H9 (cell line): ENCODE data around the gene CNNM2. TPM values are rescaled to one million over a fixed set of nuclear protein-coding genes. Genes with fewer than 3 reads are reported as not detected.

ENCODE experiments used
- DNase-seq: peaks from one replicate; pipeline ENCODE4 v3.0.0-alpha.2; 2017
- H2AFZ ChIP-seq: one replicate; pipeline ENCODE4 v1.6.1; 2013; ENCODE audit warnings: mild to moderate bottlenecking, low read length, control low read depth, moderate library complexity
- H2AK5ac ChIP-seq: 2 replicates; pipeline ENCODE4 v1.6.1; 2013; ENCODE audit warnings: low read length, control low read depth, mixed read lengths; ENCODE audit not compliant: insufficient read length
- H2BK120ac ChIP-seq: one replicate; pipeline ENCODE4 v1.6.1; 2013; ENCODE audit warnings: low read depth, mild to moderate bottlenecking, low read length, control low read depth, inconsistent platforms; ENCODE audit not compliant: poor library complexity, severe bottlenecking
- H2BK12ac ChIP-seq: 2 replicates; pipeline ENCODE4 v1.6.1; 2013; ENCODE audit warnings: low read length, control low read depth, mixed read lengths, low read depth; ENCODE audit not compliant: insufficient read length
- H2BK15ac ChIP-seq: 2 replicates; pipeline ENCODE4 v1.6.1; 2013; ENCODE audit warnings: low read depth, low read length, control low read depth
- H2BK20ac ChIP-seq: one replicate; pipeline ENCODE4 v1.6.1; 2013; ENCODE audit warnings: low read depth, mild to moderate bottlenecking, low read length, control low read depth, inconsistent platforms; ENCODE audit not compliant: poor library complexity, severe bottlenecking
- H2BK5ac ChIP-seq: 2 replicates; pipeline ENCODE4 v1.6.1; 2013; ENCODE audit warnings: low read length, control low read depth, mixed read lengths; ENCODE audit not compliant: insufficient read length
- H3K14ac ChIP-seq: 2 replicates; pipeline ENCODE4 v1.6.1; 2013; ENCODE audit warnings: low read length, control low read depth; ENCODE audit not compliant: insufficient read depth
- H3K18ac ChIP-seq: 2 replicates; pipeline ENCODE4 v1.6.1; 2013; ENCODE audit warnings: low read depth, mild to moderate bottlenecking, mixed read lengths, low read length, control low read depth; ENCODE audit not compliant: insufficient read length
- H3K23ac ChIP-seq: 2 replicates; pipeline ENCODE4 v1.6.1; 2013; ENCODE audit warnings: low read length, control low read depth, mixed read lengths, low read depth; ENCODE audit not compliant: insufficient read length
- H3K23me2 ChIP-seq: 2 replicates; pipeline ENCODE4 v1.6.1; 2013; ENCODE audit warnings: low read depth, mild to moderate bottlenecking, mixed read lengths, low read length, control low read depth; ENCODE audit not compliant: insufficient read length, poor library complexity, severe bottlenecking
- H3K27ac ChIP-seq: 2 replicates; pipeline ENCODE4 v1.5.1; 2013; ENCODE audit warnings: low read length, control low read depth, mixed read lengths, low read depth; ENCODE audit not compliant: insufficient read length
- H3K27me3 ChIP-seq: 2 replicates; pipeline ENCODE4 v1.6.1; 2013; ENCODE audit warnings: low read length, control low read depth, inconsistent platforms; ENCODE audit not compliant: insufficient read depth
- H3K4ac ChIP-seq: 2 replicates; pipeline ENCODE4 v1.6.1; 2013; ENCODE audit warnings: low read depth, mild to moderate bottlenecking, control low read depth, inconsistent platforms, low read length, moderate library complexity
- H3K4me1 ChIP-seq: 2 replicates; pipeline ENCODE4 v1.6.1; 2013; ENCODE audit warnings: low read length, control low read depth, inconsistent platforms; ENCODE audit not compliant: insufficient read depth
- H3K4me2 ChIP-seq: 2 replicates; pipeline ENCODE4 v1.6.1; 2013; ENCODE audit warnings: low read length, control low read depth, mixed read lengths; ENCODE audit not compliant: insufficient read length, insufficient read depth
- H3K56ac ChIP-seq: 2 replicates; pipeline ENCODE4 v1.6.1; 2013; ENCODE audit warnings: low read depth, mild to moderate bottlenecking, mixed read lengths, low read length, control low read depth; ENCODE audit not compliant: insufficient read length
- H3K79me1 ChIP-seq: 2 replicates; pipeline ENCODE4 v1.6.1; 2013; ENCODE audit warnings: low read depth, mild to moderate bottlenecking, moderate library complexity, low read length, control low read depth, inconsistent platforms; ENCODE audit not compliant: insufficient read depth, poor library complexity, severe bottlenecking
- H3K79me2 ChIP-seq: 2 replicates; pipeline ENCODE4 v1.6.1; 2013; ENCODE audit warnings: low read length, control low read depth, inconsistent platforms; ENCODE audit not compliant: insufficient read depth
- H3K9ac ChIP-seq: 2 replicates; pipeline ENCODE4 v1.6.1; 2013; ENCODE audit warnings: low read length, control low read depth, mixed read lengths; ENCODE audit not compliant: insufficient read length; ENCODE audit errors: extremely low read depth
- H3K9me3 ChIP-seq: one replicate; pipeline ENCODE4 v1.6.1; 2013; ENCODE audit warnings: low read depth, low read length, inconsistent platforms; ENCODE audit not compliant: control insufficient read depth
- H3T11ph ChIP-seq: one replicate; pipeline ENCODE4 v1.6.1; 2013; ENCODE audit warnings: mild to moderate bottlenecking, low read length, control low read depth, inconsistent platforms
- H4K20me1 ChIP-seq: one replicate; pipeline ENCODE4 v1.6.1; 2013; ENCODE audit not compliant: control insufficient read depth, insufficient read length, insufficient read depth
- H4K5ac ChIP-seq: 2 replicates; pipeline ENCODE4 v1.6.1; 2013; ENCODE audit warnings: low read depth, mild to moderate bottlenecking, mixed read lengths, low read length, control low read depth; ENCODE audit not compliant: insufficient read length
- H4K8ac ChIP-seq: replicated peaks from 2 replicates; pipeline ENCODE4 v1.6.1; 2013; ENCODE audit warnings: low read length, control low read depth, mixed read lengths, low read depth; ENCODE audit not compliant: insufficient read length
- H4K91ac ChIP-seq: 2 replicates; pipeline ENCODE4 v1.6.1; 2013; ENCODE audit warnings: low read depth, mild to moderate bottlenecking, moderate library complexity, mixed read lengths, low read length, control low read depth; ENCODE audit not compliant: insufficient read length
- H3K27ac Mint-ChIP-seq, 3 experiments: 2 replicates in 2 of 3; 3 replicates in 1 of 3; pipeline ENCODE4 v1.8.0; 2020 to 2021; ENCODE audit warnings: mixed read lengths in 3 of 3, mild to moderate bottlenecking in 1 of 3, moderate library complexity in 1 of 3
- H3K27me3 Mint-ChIP-seq: 2 replicates; pipeline ENCODE4 v1.8.0; 2021; ENCODE audit warnings: low read depth, mild to moderate bottlenecking, moderate library complexity, mixed read lengths
- H3K36me3 Mint-ChIP-seq, 3 experiments: 2 replicates in 2 of 3; 3 replicates in 1 of 3; pipeline ENCODE4 v1.8.0; 2020 to 2021; ENCODE audit warnings: low read depth in 3 of 3, mixed read lengths in 3 of 3; ENCODE audit not compliant: insufficient read depth in 1 of 3
- H3K4me1 Mint-ChIP-seq, 2 experiments: 2 replicates each; pipeline ENCODE4 v1.8.0; 2020; ENCODE audit warnings: mixed read lengths in 2 of 2
- H3K4me3 Mint-ChIP-seq, 2 experiments: 2 replicates in 1 of 2; 3 replicates in 1 of 2; pipeline ENCODE4 v1.8.0; 2020 to 2021; ENCODE audit warnings: mild to moderate bottlenecking in 2 of 2, mixed read lengths in 2 of 2, moderate library complexity in 1 of 2
- H3K9me3 Mint-ChIP-seq, 2 experiments: 2 replicates in 1 of 2; 3 replicates in 1 of 2; pipeline ENCODE4 v1.8.0; 2020; ENCODE audit warnings: mild to moderate bottlenecking in 2 of 2, mixed read lengths in 2 of 2, moderate library complexity in 1 of 2
- WGBS: extraction: QIAGEN DNeasy Blood & Tissue Kit; methylation state at CpG from one replicate; pipeline ENCODE4 v1.1.7; 2013; ENCODE audit warnings: missing lambda C conversion rate, low lambda C conversion rate, mixed read lengths; ENCODE audit not compliant: insufficient read length; ENCODE audit errors: extremely low coverage; 5-methylcytosine and 5-hydroxymethylcytosine counted together
- total RNA-seq: library from RNA; stranded (reverse); gene quantifications from 2 replicates; pipeline ENCODE4 v1.2.1, GENCODE V29; 2021
- TF ChIP-seq, protein P1 (sequence below): fragments of 200-600 bp; sonication (generic); conservative IDR thresholded peaks from 3 replicates; pipeline ENCODE4 v1.8.0; 2021; ENCODE audit warnings: antibody characterized with exemption, mild to moderate bottlenecking

CNNM2 gene
- total RNA-seq, 1 experiment from 2014 or later: 17.5 TPM

DNA sequence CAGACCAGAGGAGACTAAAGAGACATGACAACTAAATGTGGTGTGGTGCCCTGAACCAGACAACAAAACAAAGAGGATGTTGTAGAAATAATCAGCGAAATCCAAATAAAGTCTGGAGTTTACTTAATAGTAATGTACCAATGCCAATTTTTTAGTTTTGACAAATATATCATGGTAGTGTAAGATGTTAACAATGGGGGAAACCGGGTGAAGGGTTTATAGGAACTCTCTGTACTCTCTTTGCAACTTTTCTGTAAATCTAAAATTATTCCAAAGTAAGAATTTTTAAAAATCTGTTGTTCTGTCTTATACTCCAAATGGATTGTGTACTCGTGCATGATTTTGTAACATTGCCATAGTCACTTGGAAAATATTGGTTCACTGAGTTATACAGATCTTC, 129.3 kb downstream of the CNNM2 start:
- Histone ChIP-seq H3K79me1 (no peaks in the 10 kb centered on the region), H3K4me1 (peaks cover 8% of the 10 kb centered on the region), H3T11ph (no peak overlapping the region), H4K8ac (no peak overlapping the region), H3K4me2 (no peak overlapping the region), H3K9me3 (no peaks in the 10 kb centered on the region), H3K56ac (no peak overlapping the region), H2AFZ (no peak overlapping the region), H2BK12ac (no peak overlapping the region), H3K23me2 (no peaks in the 10 kb centered on the region), H2BK120ac (no peak overlapping the region), H3K79me2 (no peaks in the 10 kb centered on the region), H2BK15ac (no peak overlapping the region), H3K18ac (no peak overlapping the region), H2AK5ac (no peak overlapping the region), H3K9ac (no peak overlapping the region), H4K5ac (no peak overlapping the region), H3K27me3 (no peaks in the 10 kb centered on the region), H2BK5ac (no peak overlapping the region), H2BK20ac (no peak overlapping the region), H4K91ac (no peak overlapping the region), H4K20me1 (no peaks in the 10 kb centered on the region), H3K23ac (no peak overlapping the region), H3K4ac (no peak overlapping the region), H3K27ac (no peak overlapping the region), H3K14ac (no peak overlapping the region)
- no peaks in the 10 kb centered on the region for H3K9me3 Mint-ChIP-seq
- TF ChIP-seq, protein P1, sequence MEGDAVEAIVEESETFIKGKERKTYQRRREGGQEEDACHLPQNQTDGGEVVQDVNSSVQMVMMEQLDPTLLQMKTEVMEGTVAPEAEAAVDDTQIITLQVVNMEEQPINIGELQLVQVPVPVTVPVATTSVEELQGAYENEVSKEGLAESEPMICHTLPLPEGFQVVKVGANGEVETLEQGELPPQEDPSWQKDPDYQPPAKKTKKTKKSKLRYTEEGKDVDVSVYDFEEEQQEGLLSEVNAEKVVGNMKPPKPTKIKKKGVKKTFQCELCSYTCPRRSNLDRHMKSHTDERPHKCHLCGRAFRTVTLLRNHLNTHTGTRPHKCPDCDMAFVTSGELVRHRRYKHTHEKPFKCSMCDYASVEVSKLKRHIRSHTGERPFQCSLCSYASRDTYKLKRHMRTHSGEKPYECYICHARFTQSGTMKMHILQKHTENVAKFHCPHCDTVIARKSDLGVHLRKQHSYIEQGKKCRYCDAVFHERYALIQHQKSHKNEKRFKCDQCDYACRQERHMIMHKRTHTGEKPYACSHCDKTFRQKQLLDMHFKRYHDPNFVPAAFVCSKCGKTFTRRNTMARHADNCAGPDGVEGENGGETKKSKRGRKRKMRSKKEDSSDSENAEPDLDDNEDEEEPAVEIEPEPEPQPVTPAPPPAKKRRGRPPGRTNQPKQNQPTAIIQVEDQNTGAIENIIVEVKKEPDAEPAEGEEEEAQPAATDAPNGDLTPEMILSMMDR: no peak
- peaks cover 24 to 26% of the 10 kb centered on the region in 2 experiments for H3K4me1 Mint-ChIP-seq
- no peaks in the 10 kb centered on the region for H3K27me3 Mint-ChIP-seq
- H3K4me3 Mint-ChIP-seq: no peak overlapping the region
- H3K27ac Mint-ChIP-seq: no peak overlapping the region
- no peaks in the 10 kb centered on the region for H3K36me3 Mint-ChIP-seq
- DNase-seq: no peak
- no CpG with 5 or more reads among the region's 3 CpGs for whole genome bisulfite sequencing
